Esophagus squamous epithelium (tissue), 4 donors: ENCODE measurements around the gene CDK5RAP3.

Source experiments
- POLR2A ChIP-seq, 4 donors: fragments of 450-650 bp; IDR thresholded peaks; one replicate each; pipeline ENCODE4 v1.6.1; 2017; ENCODE audit warnings: antibody characterized with exemption in 4 of 4, mild to moderate bottlenecking in 4 of 4, moderate library complexity in 3 of 4
- TF ChIP-seq, protein P1 (sequence below), 6 experiments: fragments of 450-650 bp in 4 of 6; fragments of 200-600 bp in 2 of 6; sonication (generic) in 2 of 6; IDR thresholded peaks; one replicate each; pipeline ENCODE4 v1.5.1; 2016 to 2019; ENCODE audit warnings: antibody characterized with exemption in 6 of 6, mild to moderate bottlenecking in 4 of 6, moderate library complexity in 4 of 6

DNA sequence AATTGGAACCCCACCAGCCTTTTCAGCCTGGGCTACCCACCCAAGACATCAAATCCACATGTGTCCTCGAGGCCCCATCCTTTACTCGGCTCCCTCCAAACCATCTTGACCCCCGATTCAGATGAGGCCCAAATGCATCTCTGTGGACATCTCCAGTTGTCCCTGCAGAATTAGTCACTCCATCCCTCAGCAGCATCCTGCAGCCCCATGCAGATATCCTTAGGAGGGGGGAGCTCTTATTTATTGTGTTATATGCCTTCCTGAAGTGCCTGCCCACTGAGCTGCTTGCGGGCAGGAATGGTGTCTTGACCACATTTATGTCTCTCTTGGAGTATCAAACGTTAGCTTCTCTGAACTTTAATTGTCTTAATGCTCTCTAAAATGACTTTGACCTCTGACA is 15.6 kb downstream of the CDK5RAP3 start:
- no peak for TF ChIP-seq POLR2A (IDR thresholded peaks at IDR 0.05)
- TF ChIP-seq, protein P1, sequence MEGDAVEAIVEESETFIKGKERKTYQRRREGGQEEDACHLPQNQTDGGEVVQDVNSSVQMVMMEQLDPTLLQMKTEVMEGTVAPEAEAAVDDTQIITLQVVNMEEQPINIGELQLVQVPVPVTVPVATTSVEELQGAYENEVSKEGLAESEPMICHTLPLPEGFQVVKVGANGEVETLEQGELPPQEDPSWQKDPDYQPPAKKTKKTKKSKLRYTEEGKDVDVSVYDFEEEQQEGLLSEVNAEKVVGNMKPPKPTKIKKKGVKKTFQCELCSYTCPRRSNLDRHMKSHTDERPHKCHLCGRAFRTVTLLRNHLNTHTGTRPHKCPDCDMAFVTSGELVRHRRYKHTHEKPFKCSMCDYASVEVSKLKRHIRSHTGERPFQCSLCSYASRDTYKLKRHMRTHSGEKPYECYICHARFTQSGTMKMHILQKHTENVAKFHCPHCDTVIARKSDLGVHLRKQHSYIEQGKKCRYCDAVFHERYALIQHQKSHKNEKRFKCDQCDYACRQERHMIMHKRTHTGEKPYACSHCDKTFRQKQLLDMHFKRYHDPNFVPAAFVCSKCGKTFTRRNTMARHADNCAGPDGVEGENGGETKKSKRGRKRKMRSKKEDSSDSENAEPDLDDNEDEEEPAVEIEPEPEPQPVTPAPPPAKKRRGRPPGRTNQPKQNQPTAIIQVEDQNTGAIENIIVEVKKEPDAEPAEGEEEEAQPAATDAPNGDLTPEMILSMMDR (IDR thresholded peaks at IDR 0.05), result no peak
